Activated naive CD4-positive, alpha-beta T cell (primary cell): ENCODE results near the gene ELF3.
"Not testable (repeated sequence)": the region's sequence is repeated elsewhere in the genome, so short reads cannot be mapped to it uniquely, and the experiment has no call there.

Source experiments
- DNase-seq, 4 experiments: peaks; one replicate each; lab custom pipeline; 2025; lab: John Stamatoyannopoulos, UW

ELF3 gene

DNA sequence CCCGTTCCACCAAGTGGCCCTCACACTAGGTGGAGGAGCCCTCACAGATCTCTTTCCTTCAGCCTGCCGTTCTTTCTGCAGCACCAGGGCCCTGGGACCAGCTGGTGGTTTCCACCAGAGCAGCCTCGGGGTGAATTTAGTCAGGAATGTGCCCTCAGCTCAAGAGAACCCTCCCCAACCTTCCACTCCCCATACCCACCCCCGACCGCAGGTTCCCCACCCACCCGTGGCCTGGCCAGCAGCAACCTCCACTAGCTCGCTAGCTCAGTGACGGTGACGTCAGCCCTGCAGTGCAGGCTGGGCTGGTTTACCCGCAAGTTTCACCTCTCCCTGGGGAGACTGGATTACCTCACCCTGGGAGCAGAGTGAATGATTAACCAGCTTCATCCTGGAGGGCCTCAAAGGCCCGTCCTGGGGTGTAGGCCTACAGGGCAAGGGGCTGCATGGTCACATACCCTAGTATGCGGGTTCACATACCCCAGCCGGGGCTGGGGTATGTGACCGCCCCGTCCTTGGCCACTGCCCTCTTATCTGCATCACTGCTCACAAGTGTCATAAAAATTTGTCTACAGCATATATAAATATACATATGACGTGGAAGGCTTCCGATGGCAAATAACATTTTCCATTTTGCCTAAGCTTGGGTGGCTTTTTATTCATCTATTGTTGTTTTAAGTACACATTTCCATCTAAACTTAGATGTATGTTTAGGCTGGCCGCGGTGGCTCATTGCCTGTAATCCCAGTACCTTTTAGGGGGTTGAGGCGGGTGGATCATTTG lies 24.5 kb downstream of the ELF3 start:
- no peak for DNase-seq

DNA sequence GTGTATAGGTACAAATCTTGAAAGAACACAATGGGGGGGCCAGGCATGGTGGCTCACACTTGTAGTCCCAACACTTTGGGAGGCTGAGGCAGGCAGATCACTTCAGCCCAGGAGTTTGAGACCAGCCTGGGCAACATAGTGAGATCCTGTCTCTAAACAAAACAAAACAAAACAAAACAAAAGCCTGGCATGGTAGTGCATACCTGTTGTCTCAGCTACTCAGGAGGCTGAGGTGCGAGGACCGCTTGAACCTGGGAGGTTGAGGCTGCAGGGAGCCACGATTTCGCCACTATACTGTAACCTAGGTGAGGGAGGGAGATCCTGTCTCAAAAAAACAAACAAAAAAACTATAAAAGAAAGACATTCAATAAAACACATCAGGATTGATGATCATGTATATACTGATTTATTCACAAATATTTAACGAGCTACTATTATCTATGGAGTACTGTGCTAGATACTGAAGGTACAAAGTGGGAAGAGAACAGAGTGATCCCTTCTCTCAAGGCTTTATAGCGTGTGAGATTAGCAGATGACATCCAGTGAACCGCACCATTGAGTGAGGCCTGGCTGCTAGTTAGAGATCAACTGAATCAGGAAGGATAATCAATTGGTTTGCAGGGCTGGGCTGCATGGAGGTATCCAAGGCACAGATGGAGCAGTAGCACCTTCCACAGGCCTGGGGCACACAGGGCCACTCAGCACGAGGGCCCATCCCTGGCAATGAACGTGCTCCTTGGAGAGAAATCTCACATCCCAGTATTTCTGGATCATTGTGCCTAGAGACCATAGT lies 26.4 kb downstream of the ELF3 start:
- no peak for DNase-seq

DNA sequence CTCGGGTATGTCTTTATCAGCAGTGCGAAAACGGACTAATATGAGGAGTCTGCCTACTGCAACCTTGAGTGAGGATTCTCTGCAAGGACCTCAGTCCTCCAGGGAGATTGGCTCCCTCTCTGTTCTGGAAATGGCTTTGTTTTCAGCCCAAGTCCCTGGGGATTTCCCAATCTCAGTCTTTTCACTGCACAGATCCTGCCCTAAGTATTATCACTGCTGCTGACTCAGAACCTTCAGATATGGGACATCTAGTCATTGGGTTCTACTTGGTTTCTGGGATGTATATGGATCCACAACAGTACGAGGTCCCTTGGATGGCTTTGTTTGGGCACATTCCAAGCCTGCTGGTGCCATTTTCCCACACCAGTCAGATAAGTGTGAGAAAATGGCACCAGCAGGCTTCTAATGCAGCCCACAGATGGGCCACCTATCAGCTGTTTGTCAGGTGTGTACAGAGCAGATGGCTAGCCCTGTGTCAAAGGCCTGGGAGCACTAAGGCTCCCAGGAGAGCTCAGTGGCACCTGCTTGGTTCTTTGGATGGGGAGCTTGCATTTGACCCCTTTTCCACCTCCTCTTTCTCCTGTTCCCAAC lies 27.4 kb downstream of the ELF3 start:
- DNase-seq: no peak

DNA sequence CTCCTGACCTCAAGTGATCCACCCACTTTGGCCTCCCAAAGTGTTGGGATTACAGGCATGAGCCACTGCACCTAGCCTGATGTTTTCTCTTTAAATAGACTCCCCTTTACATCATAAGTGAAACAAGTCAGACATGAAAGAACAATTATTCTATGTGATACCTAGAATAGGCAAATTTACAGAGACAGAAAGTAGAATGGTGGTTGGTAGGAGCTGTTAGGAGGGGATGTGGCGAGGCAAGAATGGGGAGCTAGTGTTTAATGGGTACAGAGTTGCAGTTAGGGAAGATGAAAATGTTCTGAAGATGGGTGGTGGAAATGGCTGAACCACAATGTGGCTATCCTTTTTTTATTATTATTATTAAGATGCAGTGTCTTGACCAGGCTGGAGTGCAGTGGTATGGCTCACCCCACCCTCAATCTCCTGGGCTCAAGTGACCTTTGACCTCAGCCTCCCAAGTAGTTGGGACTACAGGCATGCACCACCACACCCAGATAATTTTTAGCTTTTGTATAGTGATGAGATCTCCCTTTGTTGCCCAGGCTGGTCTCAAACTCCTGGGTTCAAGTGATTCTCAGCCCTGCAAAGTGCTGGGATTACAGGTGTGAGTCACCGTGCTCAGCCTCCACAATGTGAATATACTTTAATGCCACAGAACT lies 28.4 kb downstream of the ELF3 start:
- no peak for DNase-seq

DNA sequence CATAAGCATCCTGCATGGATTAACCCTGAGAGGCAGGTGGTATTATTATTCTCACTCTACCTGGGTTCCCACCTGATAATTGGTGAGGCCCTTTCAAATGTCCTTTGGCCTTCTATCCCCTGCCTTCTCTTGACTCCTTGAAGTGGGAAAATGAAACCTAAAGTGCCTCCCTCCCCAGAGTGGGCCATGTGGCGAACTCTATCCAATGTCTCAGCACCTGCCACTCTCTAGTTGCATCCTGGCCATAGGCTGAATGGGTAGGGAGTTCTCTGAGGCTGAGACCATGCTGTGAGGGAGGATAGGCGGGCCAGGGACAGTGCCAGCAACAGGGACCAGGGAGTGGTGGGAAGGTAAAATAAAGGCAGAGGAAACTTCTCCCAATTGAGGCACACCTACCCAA lies 35.3 kb downstream of the ELF3 start:
- no peak for DNase-seq

DNA sequence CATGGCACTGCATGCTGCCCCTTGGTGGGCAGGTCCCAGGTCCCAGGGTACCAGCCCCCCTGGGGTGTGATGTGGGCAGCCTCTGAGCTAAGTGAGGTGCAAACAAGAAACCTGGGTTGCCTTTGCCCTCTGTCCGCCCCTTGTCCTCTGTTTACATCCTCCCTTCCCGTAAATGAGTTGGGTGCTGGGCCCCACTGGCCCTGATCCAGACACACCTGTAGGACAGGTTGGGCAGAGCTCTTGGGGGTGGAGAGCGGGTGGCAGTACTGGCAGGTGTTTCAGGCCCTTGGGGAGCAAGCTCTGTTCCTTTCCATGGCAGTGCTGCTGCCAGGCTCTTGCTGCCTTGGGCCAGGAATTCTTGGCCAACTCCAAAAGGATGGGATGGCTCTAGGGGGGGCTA lies 35.8 kb downstream of the ELF3 start:
- DNase-seq: no peak

DNA sequence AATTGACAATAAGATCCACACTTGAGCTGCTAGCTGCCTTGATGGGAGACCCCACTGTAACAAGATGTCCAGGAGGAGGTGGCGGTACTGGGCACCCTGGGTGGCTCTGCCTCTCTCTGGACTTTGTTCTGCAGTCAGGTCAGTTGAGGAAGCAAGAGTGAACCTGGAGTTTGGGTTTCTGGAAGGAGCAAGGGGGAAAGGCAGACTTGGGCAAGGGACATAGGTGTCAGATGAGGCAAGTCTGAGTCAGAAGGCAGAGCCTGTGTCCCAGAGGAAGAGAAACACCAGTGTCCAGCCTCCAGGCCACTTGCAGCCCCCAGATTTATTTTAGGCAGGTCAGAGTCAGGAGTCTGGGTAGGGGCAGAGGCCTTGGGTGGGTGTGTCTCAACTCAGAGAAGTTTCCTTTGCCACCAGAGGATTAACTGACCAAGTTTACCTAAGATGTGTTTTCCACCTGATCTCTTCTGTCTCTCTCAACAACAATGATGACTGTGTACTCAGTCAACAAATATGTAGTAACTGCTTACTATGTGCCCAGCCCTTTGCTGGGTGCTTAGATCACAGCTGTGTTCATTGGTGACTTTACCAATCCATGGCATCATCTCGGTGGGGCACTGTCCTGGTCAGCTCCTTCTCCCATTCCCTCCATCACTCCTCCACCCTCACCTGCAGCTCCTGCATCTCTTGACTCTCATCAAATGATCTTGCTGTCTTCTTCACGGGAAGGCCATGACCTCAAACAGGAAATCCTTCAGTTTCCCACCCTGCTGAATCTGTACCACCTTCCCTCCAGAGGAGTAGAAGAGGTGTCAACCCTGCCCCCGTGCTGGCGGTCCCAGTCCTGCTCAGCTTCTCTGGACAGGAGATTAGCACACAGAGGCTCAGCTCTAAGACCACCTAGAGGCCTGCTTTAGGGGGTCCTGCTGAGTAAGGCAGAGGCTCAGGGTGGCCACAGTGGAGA lies 36.6 kb downstream of the ELF3 start:
- DNase-seq: no peak

DNA sequence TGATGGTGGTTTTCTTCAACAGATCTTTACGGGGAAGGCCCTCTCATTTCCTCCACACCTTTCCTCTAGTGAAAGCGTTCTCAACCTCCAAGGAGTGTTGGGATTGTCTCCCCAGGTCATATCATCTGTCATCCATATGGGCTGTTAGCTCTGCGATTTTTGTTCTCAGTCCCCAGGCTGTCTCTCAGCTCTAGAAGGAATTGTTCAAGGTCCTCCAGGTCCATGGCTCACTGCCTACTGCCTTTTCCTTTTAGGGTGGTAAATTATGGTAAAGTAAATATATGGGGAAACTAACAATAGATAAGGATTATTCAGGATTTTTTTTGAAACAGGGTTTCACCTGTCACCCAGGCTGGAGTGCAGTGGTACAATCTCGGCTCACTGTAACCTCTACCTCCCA lies 37.6 kb downstream of the ELF3 start:
- no peak for DNase-seq

DNA sequence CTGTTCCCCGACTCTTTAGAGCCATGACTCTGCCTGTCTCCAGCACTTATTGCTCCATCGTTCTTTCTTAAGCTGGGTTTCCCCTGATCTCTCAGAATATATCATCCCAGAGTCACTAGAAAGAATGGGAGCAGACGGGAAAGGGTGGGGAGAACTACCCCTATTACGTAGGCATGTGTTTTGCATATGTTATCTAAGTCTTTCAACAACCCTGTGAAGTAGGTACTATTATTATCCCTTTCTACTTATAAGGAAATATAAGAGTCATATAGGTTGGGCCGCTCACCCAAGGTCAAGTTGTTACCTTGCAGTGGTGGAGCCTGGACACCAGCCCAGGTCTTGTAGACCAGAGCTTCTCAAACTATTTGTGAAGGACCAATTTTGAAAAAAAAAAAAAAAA lies 38.7 kb downstream of the ELF3 start:
- DNase-seq: no peak

DNA sequence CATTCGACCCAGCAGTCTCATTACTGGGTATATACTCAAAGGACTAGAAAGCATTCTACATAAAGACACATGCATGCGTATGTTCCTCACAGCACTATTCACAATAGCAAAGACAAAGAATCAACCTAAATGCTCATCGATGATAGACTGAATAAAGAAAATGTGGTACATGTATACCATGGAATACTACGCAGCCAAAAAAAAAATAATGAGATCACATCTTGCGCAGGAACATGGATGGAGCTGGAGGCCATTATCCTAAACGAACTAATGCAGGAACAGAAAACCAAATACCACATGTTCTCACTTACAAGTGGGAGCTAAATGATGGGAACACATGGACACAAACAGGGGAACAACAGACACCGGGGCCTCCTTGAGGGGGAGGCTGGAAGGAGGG lies 43.7 kb downstream of the ELF3 start:
- no peak for DNase-seq

DNA sequence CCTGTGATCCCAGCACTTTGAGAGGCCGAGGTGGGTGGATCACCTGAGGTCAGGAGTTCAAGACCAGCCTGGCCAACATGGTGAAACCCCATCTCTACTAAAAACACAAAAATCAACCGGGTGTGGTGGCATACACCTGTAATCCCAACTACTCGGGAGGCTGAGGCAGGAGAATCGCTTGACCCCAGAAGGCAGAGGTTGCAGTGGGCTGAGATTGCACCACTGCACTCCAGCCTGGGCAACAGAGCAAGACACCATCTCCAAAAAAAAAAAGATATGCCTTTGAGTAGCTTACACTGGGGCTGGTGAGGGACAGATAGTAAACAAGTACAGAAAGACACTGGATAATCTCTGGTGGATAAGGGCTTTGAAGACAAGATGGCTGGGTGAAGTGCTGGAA lies 44.3 kb downstream of the ELF3 start:
- not testable (repeated sequence) for DNase-seq

DNA sequence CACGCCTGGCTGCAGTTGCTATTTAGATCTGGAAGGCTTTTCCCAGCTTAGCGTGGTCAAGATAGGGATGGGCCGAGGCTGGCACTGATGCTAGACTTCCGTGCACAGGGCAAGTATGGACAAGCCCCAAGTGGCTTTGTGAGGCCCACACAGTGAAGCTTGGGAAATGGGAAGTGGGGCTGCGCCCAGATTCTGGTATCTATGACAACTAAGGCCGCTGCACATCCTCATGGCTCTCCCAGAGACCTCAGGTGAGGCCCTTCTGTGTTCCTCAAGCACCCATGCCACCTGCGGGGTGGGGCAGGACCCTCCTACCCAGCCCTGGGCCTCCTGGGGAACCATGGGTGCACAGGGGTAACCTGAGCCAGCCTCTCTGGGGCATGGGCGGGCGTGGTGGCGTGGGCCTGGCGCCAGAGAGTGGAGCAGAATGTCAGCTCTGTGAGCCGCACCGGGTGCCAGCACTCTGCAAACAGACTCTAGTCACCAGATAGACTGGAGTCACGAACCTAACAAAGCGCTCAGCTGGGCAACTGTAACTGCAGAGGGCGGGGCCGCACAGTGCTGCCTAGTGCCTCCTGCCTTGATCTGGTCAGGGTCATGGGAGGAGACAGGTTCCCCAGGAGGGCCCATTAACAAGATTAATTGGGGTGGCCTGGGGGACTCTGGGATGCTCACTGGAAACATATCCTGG lies 46.4 kb downstream of the ELF3 start:
- no peak for DNase-seq

DNA sequence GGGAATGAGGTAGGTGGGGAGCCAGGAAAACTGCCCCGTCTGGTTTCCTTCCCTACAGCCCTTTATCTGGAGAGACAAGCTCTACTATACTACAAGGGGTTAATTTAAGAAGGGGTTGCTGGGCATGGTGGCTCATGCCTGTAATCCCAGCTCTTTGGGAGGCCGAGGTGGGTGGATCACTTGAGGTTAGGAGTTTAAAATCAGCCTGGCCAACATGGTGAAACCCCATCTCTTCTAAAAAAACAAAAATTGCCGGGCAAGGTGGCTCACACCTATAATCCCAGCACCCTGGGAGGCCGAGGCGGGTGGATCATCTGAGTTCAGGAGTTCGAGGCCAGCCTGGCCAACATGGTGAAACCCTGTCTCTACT lies 46.9 kb downstream of the ELF3 start:
- DNase-seq: not testable (repeated sequence)

DNA sequence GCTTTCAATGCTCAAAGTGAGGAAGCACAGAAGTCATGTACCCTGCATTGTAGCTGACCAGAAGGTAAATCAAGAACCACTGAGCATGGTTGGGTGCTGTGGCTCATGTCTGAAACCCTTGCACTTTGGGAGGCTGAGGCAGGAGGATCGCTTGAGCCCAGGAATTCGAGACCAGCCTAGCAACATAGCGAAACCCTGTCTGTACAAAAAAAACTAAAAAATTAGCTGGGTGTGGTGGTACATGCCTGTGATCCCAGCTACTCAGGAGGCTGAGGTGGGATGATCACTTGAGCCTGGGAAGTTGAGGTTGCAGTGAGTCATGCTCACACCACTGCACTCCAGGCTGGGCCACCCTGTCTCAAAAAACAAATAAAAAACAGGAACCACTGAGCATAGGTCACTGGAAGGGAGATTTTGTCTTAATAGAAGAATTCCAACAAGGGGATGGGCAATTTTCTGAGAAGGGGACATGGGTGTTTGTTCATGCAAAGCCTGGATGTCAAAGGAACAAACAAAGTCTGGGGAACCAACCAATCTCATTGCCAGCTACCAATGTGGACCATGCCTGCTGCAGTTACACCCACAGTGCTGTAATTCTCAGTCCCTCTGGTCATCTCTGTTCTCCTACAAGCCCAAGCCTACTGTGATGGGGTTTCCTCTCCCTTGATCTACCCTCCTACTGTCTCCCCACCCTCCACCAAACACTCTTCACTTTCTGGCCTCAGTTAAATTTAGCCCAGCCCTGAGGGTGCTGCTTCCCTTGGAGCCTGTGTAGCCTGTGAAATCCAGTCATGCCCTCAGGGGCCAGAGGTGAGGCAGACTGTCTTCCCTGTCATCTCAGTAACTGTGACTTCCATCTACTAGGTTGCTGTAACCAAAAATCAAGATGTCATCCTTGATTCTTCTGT lies 47.9 kb downstream of the ELF3 start:
- DNase-seq: no peak

DNA sequence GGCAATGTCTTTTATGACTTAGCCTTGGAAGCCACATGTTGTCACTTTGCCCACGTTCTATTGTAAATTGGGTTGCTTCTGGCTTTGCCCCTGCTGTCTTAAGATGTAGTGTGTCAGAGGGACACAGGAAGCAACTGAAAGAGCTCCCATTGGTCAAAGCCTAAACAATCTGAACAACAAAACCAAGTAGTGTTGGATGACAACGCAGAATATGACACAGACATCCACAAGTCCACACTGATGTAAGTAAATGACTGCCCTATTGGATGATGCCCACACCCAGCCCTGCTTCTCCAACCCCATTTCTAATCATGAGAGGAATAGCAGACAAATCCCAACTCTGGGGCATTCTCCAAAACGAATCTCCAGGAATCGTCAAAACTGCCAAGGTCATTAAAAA lies 50.7 kb downstream of the ELF3 start:
- DNase-seq: no peak

DNA sequence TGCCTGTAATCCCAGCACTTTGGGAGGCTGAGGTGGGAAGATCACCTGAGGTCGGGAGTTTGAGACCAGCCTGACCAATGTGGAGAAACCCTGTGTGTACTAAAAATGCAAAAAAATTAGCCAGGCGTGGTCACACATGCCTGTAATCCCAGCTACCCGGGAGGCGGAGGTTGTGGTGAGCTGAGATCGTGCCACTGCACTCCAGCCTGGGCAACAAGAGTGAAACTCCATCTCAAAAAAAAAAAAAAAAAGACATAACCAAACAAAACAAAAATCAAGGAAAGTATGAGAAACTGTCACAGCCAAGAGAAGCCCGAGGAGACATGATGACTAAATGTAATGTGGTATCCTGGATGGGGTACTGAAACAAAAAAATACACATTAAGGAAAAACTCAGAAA lies 51.4 kb downstream of the ELF3 start:
- DNase-seq: not testable (repeated sequence)

DNA sequence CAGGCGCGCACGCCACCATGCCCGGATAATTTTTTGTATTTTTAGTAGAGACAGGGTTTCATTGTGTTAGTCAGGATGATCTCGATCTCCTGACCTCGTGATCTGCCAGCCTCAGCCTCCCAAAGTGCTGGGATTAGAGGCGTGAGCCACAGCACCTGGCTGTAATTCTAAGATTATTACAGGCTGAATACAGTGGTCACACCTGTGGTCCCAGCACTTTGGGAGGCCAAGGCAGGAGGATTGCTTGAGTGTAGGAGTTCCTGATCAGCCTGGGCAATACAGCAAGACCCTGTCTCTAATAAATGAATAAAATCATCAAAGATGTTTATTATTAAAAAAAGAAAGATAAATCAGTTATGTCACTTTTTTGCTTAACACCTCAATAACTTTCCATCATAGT lies 52.2 kb downstream of the ELF3 start:
- not testable (repeated sequence) for DNase-seq

DNA sequence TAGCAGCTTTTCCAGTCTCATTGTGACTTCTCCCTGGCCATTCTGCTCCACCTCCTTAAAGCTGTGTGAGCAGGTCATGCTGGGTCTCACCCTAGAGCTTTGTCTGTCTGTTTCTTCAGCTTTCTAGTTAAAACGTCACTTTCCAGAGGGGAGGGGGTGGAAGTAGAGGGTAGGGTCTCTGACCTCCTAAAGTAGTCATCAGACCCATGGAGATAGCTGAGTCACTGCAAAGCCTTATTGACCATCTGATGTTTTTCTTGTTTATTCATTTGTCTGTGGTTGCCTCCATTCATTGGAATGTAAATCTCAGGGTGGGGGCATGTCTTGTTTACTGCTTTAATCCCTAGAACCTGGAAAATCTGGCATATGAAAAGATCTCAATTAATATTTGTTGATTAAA lies 52.7 kb downstream of the ELF3 start:
- no peak for DNase-seq

DNA sequence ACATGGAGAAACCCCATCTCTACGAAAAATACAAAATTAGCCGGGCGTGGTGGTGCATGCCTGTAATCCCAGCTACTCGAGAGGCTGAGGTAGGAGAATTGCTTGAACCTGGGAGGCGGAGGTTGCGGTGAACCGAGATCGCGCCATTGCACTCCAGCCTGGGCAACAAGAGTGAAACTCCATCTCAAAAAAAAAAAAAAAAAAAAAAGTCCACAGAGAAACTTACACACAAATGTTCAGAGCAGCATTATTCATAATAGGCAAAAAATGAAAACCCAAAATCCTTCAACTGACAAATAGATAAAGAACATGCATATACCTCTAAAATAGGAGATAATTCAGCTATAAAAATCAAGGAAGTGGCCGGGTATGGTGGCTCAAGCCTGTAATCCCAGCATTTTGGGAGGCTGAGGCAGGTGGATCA lies 54.5 kb downstream of the ELF3 start:
- not testable (repeated sequence) for DNase-seq
